Stomach (tissue), 9 donors: Measurements from ENCODE around the gene TAF1C. TPM values are rescaled to one million over a fixed set of nuclear protein-coding genes. Genes with fewer than 3 reads are reported as not detected.

ENCODE experiments used
- DNase-seq, 2 donors: peaks; one replicate each; pipeline versions ENCODE4 v3.0.0 to v3.0.0-alpha.2; 2013 to 2019
- H3K27ac ChIP-seq, 5 donors: fragments of 200-600 bp in 4 of 5; sonication (generic) in 4 of 5; one replicate each; pipeline ENCODE4 v1.5.1; 2013 to 2019; ENCODE audit warnings: mild to moderate bottlenecking in 1 of 5, moderate library complexity in 1 of 5
- H3K27me3 ChIP-seq, 3 donors: fragments of 200-600 bp; sonication (generic); one replicate each; pipeline ENCODE4 v1.5.1; 2017 to 2019; ENCODE audit warnings: mixed run types in 1 of 3
- H3K36me3 ChIP-seq, 4 donors: fragments of 200-600 bp; sonication (generic); 1 replicate in 3 of 4; 2 replicates in 1 of 4; pipeline ENCODE4 v1.5.1; 2016 to 2019
- H3K4me1 ChIP-seq, 4 donors: fragments of 200-600 bp; sonication (generic); one replicate each; pipeline ENCODE4 v1.5.1; 2016 to 2019
- H3K4me3 ChIP-seq, 4 donors: fragments of 200-600 bp; sonication (generic) in 3 of 4; one replicate each; pipeline ENCODE4 v1.5.1; 2016 to 2019; ENCODE audit warnings: mild to moderate bottlenecking in 1 of 4
- H3K9me3 ChIP-seq, 4 donors: fragments of 200-600 bp; sonication (generic); one replicate each; pipeline ENCODE4 v1.5.1; 2016 to 2019
- CTCF ChIP-seq, 7 experiments: fragments of 450-650 bp in 4 of 7; fragments of 200-600 bp in 3 of 7; sonication (generic) in 3 of 7; IDR thresholded peaks; one replicate each; pipeline ENCODE4 v1.5.1; 2016 to 2019; ENCODE audit warnings: antibody characterized with exemption in 7 of 7, control low read depth in 2 of 7, mild to moderate bottlenecking in 1 of 7
- EP300 ChIP-seq: sonication (generic); formaldehyde crosslinking; IDR thresholded peaks from one replicate; pipeline ENCODE4 v1.6.1; 2017; ENCODE audit warnings: antibody characterized with exemption
- POLR2A ChIP-seq, 4 donors: fragments of 450-650 bp; IDR thresholded peaks; one replicate each; pipeline ENCODE4 v1.6.1; 2016; ENCODE audit warnings: antibody characterized with exemption in 4 of 4, control low read depth in 2 of 4, mild to moderate bottlenecking in 1 of 4, moderate library complexity in 1 of 4
- POLR2AphosphoS5 ChIP-seq, 3 donors: sonication (generic); formaldehyde crosslinking; IDR thresholded peaks; one replicate each; pipeline ENCODE4 v1.6.1; 2016; ENCODE audit warnings: antibody characterized with exemption in 3 of 3
- WGBS, 5 donors: extraction: QIAGEN DNeasy Blood & Tissue Kit in 3 of 5; methylation state at CpG; one replicate each; pipeline versions ENCODE4 v1.1.5 to v1.1.7; 2013 to 2018; 5-methylcytosine and 5-hydroxymethylcytosine counted together
- intact Hi-C: fragments of 100-400 bp; cut with DNase I; formaldehyde crosslinking; loops from one replicate; pipeline ENCODE4 v1.15.1; 2023; ENCODE audit warnings: low total_unique reads
- polyA plus RNA-seq, 3 donors: library from polyadenylated mRNA; stranded (reverse); fragments of 200-250 nt; gene quantifications; one replicate each; pipeline ENCODE4 v1.2.3, GENCODE V29; 2013
- total RNA-seq, 5 donors: library from RNA; depleted of rRNA; stranded (reverse); fragments of >200 nt; gene quantifications; one replicate each; pipeline versions ENCODE4 v1.1.0 to v1.2.3, GENCODE V29; 2014 to 2016
- donor health status: healthy with polysubstance abuse.
- donor health status: Bipolar disorder and iron deficiency.
- donor health status: healthy.

The TAF1C gene
- total and polyA plus RNA-seq, 8 donors, result 15.3 to 377 (median 37.6) TPM

DNA sequence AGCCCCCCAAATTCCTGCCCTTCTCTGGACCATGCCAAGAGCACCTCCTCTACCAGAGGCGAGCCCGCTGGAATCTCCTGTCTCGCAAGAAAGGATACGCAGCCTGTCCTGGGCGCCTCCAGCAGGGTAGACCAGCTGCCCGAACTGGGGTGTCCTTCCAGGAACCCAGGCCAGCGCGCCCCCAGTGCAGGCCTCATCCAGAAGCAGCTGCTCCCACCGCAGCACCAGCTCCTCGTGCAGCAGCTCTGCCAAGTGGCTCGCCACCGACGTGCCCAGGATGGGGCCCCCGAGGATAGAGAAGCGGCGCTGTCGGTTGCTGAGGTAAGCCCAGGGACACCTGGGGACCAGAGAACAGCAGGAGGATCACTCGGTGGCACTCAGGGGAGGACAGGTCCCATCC lies 4.8 kb downstream of the TAF1C start:
- TF ChIP-seq CTCF (IDR thresholded peaks at IDR 0.05) (no peak), POLR2AphosphoS5 (IDR thresholded peaks at IDR 0.05) (no peak), POLR2A (IDR thresholded peaks at IDR 0.05) (no peak), EP300 (no peak)
- Histone ChIP-seq H3K9me3 (no peaks in the 10 kb centered on the region), H3K27me3 (no peaks in the 10 kb centered on the region), H3K36me3 (peaks cover 51 to 73% (median 70%) of the 10 kb centered on the region in 4 donors), H3K4me1 (peaks cover 27 to 47% (median 35%) of the 10 kb centered on the region in 4 donors), H3K4me3 (no peak overlapping the region), H3K27ac (no peak overlapping the region)
- 96 to 97% (median 96%) methylated on average over 11 to 18 of the region's 18 CpGs for WGBS, 5 donors
- no peak for DNase-seq
- intact Hi-C loops, result no loop called here

GRCh38 chr16:84181144-84181915 lies 5.5 kb downstream of the TAF1C start:
- H3K4me1 ChIP-seq, result peaks cover 35 to 54% (median 42%) of the 10 kb centered on the region in 4 donors
- no peak overlapping the region for H3K4me3 ChIP-seq
- no peak for DNase-seq
- H3K27me3 ChIP-seq, result no peaks in the 10 kb centered on the region
- intact Hi-C loops, result no loop called here
- peaks cover 51 to 73% (median 70%) of the 10 kb centered on the region in 4 donors for H3K36me3 ChIP-seq
- 89 to 94% (median 91%) methylated on average over 39 to 41 of the region's 41 CpGs for WGBS, 5 donors
- H3K27ac ChIP-seq, result no peak overlapping the region
- no peaks in the 10 kb centered on the region for H3K9me3 ChIP-seq
- no peak for TF ChIP-seq POLR2AphosphoS5 (IDR thresholded peaks at IDR 0.05)
- no peak for TF ChIP-seq CTCF (IDR thresholded peaks at IDR 0.05)
- TF ChIP-seq EP300, result no peak
- no peak for TF ChIP-seq POLR2A (IDR thresholded peaks at IDR 0.05)

DNA sequence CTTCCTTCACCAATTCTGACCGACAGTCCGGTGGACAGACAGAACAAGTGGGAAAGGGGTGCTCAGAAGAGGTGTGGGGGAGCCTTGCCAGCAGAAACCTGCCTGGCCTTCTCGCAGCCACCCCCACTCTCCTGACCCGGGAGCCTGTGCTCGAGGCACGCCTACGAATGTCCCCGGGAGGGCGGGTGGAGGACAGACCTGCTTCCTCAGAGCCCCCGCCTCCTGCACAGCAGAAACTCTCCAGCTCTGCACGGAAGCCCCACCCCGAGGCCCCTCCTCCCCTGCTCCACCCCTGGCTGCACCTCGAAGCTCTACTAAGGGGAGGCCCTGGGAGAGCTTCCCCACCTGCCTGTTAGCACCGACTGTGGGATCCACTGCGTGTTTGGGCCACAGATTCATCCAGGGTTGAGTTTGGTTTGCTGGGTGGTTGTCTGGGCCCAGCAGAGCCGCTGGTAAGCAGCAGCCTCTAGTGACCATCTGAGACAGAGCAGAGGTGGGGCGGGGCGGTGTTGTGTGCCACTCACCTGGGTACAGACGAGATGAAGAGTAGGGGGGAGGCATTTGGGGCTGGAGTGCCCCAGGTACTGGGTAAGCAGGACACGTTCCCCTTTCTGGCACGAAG lies 6.2 kb downstream of the TAF1C start:
- TF ChIP-seq POLR2AphosphoS5 (IDR thresholded peaks at IDR 0.05) (no peak), EP300 (no peak), CTCF (IDR thresholded peaks at IDR 0.05) (no peak), POLR2A (IDR thresholded peaks at IDR 0.05) (no peak)
- peak in 1 of 2 donors; percentile 66 for DNase-seq
- no peaks in the 10 kb centered on the region for H3K9me3 ChIP-seq
- intact Hi-C loops, result no loop called here
- no peaks in the 10 kb centered on the region for H3K27me3 ChIP-seq
- H3K4me1 ChIP-seq, result peaks cover 35 to 54% (median 42%) of the 10 kb centered on the region in 4 donors
- WGBS, 5 donors, result 70 to 87% (median 79%) methylated on average over 19 to 21 of the region's 21 CpGs
- no peak overlapping the region for H3K4me3 ChIP-seq
- H3K36me3 ChIP-seq, result peaks cover 51 to 73% (median 70%) of the 10 kb centered on the region in 4 donors
- no peak overlapping the region for H3K27ac ChIP-seq

DNA sequence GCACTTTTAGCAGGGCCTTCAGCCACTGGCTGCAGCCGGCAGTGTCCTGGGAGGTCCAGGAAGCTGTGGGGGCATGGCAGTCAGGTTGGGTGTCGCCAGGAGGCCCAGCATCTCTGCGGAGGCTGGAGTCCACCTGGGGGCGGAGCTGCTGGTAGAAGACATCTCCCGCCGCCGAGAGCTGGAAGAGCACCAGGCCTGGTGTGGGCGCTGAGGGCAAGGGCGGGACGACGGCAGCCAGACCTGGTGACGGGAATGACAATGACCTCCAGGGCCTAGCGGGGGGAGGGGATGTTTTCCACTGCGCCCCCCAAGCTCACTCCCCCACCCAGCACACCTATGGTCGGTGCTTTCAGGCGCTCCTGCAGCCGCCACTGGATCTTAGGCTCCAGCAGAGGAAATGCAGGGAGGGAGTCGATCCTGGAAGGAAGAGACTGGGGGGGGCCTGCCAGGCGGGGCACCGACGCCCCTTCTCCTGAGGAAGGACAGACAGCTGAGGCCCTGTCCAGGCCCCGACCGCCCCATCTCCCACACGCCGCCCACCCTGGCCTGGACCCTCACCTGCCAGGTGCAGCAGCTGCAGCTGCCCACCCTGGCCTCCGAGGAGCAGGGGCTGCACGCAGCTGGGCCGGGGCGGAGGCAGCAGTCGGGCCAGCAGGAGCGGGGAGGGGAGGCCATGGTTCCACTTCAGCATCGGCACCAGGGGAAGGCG lies 7.1 kb downstream of the TAF1C start:
- no peak for TF ChIP-seq POLR2AphosphoS5 (IDR thresholded peaks at IDR 0.05)
- TF ChIP-seq EP300, result no peak
- TF ChIP-seq POLR2A (IDR thresholded peaks at IDR 0.05), result no peak
- no peak for TF ChIP-seq CTCF (IDR thresholded peaks at IDR 0.05)
- H3K27ac ChIP-seq, result no peak overlapping the region
- no peaks in the 10 kb centered on the region for H3K9me3 ChIP-seq
- intact Hi-C loops, result no loop called here
- no peaks in the 10 kb centered on the region for H3K27me3 ChIP-seq
- peaks cover 28 to 53% (median 39%) of the 10 kb centered on the region in 4 donors for H3K4me1 ChIP-seq
- 81 to 89% (median 87%) methylated on average over 24 to 33 of the region's 33 CpGs for WGBS, 5 donors
- H3K4me3 ChIP-seq, result no peak overlapping the region
- DNase-seq, result no peak
- H3K36me3 ChIP-seq, result peaks cover 51 to 71% (median 68%) of the 10 kb centered on the region in 4 donors
